ENCODE data around the gene COG3.

The COG3 gene

GRCh38 chr13:45447050-45447661 is 17.6 kb upstream of the COG3 start:
- no peak for DNase-seq

- DNase-seq: no peak
Observed at GRCh38 chr13:45448965-45449559, 15.7 kb upstream of the COG3 start.

GRCh38 chr13:45451282-45451681 is 13.5 kb upstream of the COG3 start:
- no peak for DNase-seq

GRCh38 chr13:45454204-45454603 is 10.5 kb upstream of the COG3 start:
- no peak for DNase-seq

GRCh38 chr13:45456196-45456972 is 8.4 kb upstream of the COG3 start:
- no peak for DNase-seq

- no peak for DNase-seq
Observed at GRCh38 chr13:45464141-45464686, 525 bp upstream of the COG3 start.

GRCh38 chr13:45466359-45466758 is 1.6 kb downstream of the COG3 start:
- no peak for DNase-seq

- no peak for DNase-seq
Observed at GRCh38 chr13:45468635-45469034, 3.9 kb downstream of the COG3 start.

- no peak for DNase-seq
Observed at GRCh38 chr13:45472171-45472705, 7.5 kb downstream of the COG3 start.

- no peak for DNase-seq
Observed at GRCh38 chr13:45473627-45474026, 8.9 kb downstream of the COG3 start.

- no peak for DNase-seq
Observed at GRCh38 chr13:45474584-45475454, 10.1 kb downstream of the COG3 start.

GRCh38 chr13:45479661-45480060 is 14.9 kb downstream of the COG3 start:
- DNase-seq: no peak

GRCh38 chr13:45481688-45482087 is 16.9 kb downstream of the COG3 start:
- DNase-seq: no peak

- no peak for DNase-seq
Observed at GRCh38 chr13:45482571-45483173, 17.9 kb downstream of the COG3 start.

GRCh38 chr13:45487604-45488003 is 22.9 kb downstream of the COG3 start:
- DNase-seq: no peak

- DNase-seq: no peak
Observed at GRCh38 chr13:45490068-45490467, 25.3 kb downstream of the COG3 start.

- no peak for DNase-seq
Observed at GRCh38 chr13:45492538-45492937, 27.8 kb downstream of the COG3 start.

- no peak for DNase-seq
Observed at GRCh38 chr13:45496942-45497341, 32.2 kb downstream of the COG3 start.

GRCh38 chr13:45500492-45501174 is 35.9 kb downstream of the COG3 start:
- no peak for DNase-seq

- DNase-seq: no peak
Observed at GRCh38 chr13:45501175-45501526, 36.4 kb downstream of the COG3 start.

- DNase-seq: no peak
Observed at GRCh38 chr13:45503658-45504057, 38.9 kb downstream of the COG3 start.

- no peak for DNase-seq
Observed at GRCh38 chr13:45506811-45507210, 42.1 kb downstream of the COG3 start.
